SU-DHL-6 (cell line): ENCODE results near the gene DERL3.

Experiments
- H2AFZ ChIP-seq: fragments of 200-600 bp; sonication (generic); 2 replicates; pipeline ENCODE4 v1.6.1; 2014; ENCODE audit warnings: low read depth, mild to moderate bottlenecking, moderate library complexity, mixed read lengths, antibody characterized with exemption, low read length; ENCODE audit not compliant: severe bottlenecking
- H3F3A ChIP-seq: fragments of 200-600 bp; shearing (Covaris generic); 2 replicates; pipeline ENCODE4 v1.6.0; 2016; ENCODE audit warnings: antibody characterized with exemption, mild to moderate bottlenecking; ENCODE audit not compliant: insufficient read depth
- H3K27ac ChIP-seq: fragments of 200-600 bp; sonication (generic); 2 replicates; pipeline ENCODE4 v1.5.1; 2016; ENCODE audit warnings: low read depth, mild to moderate bottlenecking, low read length, moderate library complexity, mixed read lengths
- H3K27me3 ChIP-seq: fragments of 200-600 bp; sonication (generic), shearing (Covaris generic); 2 replicates; pipeline ENCODE4 v1.6.0; 2014; ENCODE audit warnings: mild to moderate bottlenecking, low read length
- H3K36me3 ChIP-seq: fragments of 200-600 bp; sonication (generic); 2 replicates; pipeline ENCODE4 v1.6.1; 2014; ENCODE audit warnings: mild to moderate bottlenecking, low read length, mixed read lengths
- H3K4me2 ChIP-seq: fragments of 300-600, 200-600 bp; shearing (Covaris generic), sonication (generic); 2 replicates; pipeline ENCODE4 v1.6.0; 2014; ENCODE audit warnings: low read length, low read depth, mild to moderate bottlenecking; ENCODE audit not compliant: poor library complexity, severe bottlenecking
- H3K4me3 ChIP-seq: fragments of 200-600 bp; sonication (generic); 2 replicates; pipeline ENCODE4 v1.5.1; 2014; ENCODE audit warnings: antibody characterized with exemption, low read length, mild to moderate bottlenecking, mixed read lengths; ENCODE audit not compliant: insufficient read depth, poor library complexity, severe bottlenecking
- H3K79me2 ChIP-seq: fragments of 200-600 bp; sonication (generic); 2 replicates; pipeline ENCODE4 v1.6.1; 2014; ENCODE audit warnings: mild to moderate bottlenecking, low read length, moderate library complexity; ENCODE audit not compliant: insufficient read depth
- H3K9ac ChIP-seq: fragments of 200-600 bp; sonication (generic); 2 replicates; pipeline ENCODE4 v1.7.0; 2014; ENCODE audit warnings: mild to moderate bottlenecking, low read length
- H3K9me2 ChIP-seq: fragments of 200-600 bp; sonication (generic); replicated peaks from 2 replicates; pipeline ENCODE4 v1.6.1; 2014; ENCODE audit warnings: low read length; ENCODE audit not compliant: insufficient read depth
- H3K9me3 ChIP-seq: fragments of 200-600 bp; sonication (generic); 2 replicates; pipeline ENCODE4 v1.6.1; 2014; ENCODE audit warnings: low read length, mixed read lengths; ENCODE audit not compliant: insufficient read depth
- H4K20me1 ChIP-seq: fragments of 200-600 bp; sonication (generic); 2 replicates; pipeline ENCODE4 v1.6.1; 2014; ENCODE audit warnings: low read depth, mild to moderate bottlenecking, antibody characterized with exemption, low read length, moderate library complexity, mixed read lengths
- CTCF ChIP-seq: fragments of 200-600 bp; sonication (generic); IDR thresholded peaks from one replicate; pipeline ENCODE4 v1.5.1; 2017; ENCODE audit warnings: antibody characterized with exemption, mild to moderate bottlenecking, low read length, moderate library complexity; ENCODE audit not compliant: insufficient read depth, poor library complexity, severe bottlenecking
- EZH2phosphoT487 ChIP-seq: fragments of 200-600 bp; sonication (generic), shearing (Covaris generic); conservative IDR thresholded peaks from 2 replicates; pipeline ENCODE4 v1.6.1; 2018; ENCODE audit warnings: mild to moderate bottlenecking, antibody characterized with exemption, low read length, moderate library complexity, mixed read lengths

DERL3 gene

GRCh38 chr22:23829845-23830372, 8.9 kb downstream of the DERL3 start:
- H3K4me3 ChIP-seq: no peak overlapping the region
- H4K20me1 ChIP-seq: peaks cover 6% of the 10 kb centered on the region; the same call in 1 of the 2 replicates
- H2AFZ ChIP-seq: no peak overlapping the region
- no peaks in the 10 kb centered on the region for H3K9me3 ChIP-seq
- H3F3A ChIP-seq: 0 out of 2 replicates have a peak, but pooled peaks cover 9% of the 10 kb centered on the region
- no peaks in the 10 kb centered on the region for H3K27me3 ChIP-seq
- no peak overlapping the region for H3K4me2 ChIP-seq
- H3K79me2 ChIP-seq: peaks cover 40% of the 10 kb centered on the region
- H3K27ac ChIP-seq: no peak overlapping the region
- TF ChIP-seq CTCF: no peak
- no peak for TF ChIP-seq EZH2phosphoT487
- H3K9me2 ChIP-seq: no peaks in the 10 kb centered on the region
- H3K36me3 ChIP-seq: 0 out of 2 replicates have a peak, but pooled peaks cover 3% of the 10 kb centered on the region
- no peak overlapping the region for H3K9ac ChIP-seq

DNA sequence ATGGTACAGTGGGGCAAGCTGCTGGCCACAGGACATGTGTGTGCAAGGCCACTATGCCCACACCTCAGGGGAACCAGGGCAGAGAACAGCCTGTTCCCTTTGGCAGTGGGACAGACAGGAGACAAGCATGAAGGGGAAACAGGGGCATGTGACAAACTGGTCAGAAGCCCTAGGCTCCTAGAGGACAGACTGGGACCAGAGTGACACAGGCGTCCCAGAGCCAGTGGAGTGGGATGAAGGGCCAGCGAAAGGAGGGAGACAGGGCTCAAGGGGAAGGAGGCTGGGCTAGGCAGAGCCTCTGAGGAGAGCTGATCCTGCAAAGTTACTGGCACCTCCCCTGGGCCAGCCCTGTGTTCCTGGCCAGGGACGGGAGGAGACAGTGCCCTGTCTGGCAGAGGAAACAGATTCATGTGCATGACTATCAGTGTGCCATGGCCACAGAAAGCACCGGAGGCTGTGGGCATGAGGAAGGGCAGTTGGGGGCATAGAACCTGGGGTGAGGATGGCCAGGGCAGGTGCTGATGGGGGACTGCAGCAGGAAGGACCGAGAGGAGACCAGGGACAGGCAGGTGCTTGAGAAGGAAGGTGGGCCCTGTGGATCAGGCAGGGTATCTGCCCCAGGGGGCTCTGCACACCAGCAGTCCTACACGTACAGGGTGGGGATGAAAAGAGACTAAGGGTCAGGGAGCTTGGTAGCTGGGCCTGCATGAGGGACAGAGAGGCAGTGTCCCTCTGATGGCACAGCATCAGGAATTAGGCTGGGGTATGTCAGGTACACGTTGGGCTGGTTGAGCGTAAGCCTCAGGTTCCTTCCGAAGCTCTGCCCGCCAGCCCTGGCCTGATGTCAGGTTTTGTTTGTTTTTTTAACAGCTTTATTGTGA, 9.8 kb downstream of the DERL3 start:
- Histone ChIP-seq H3K79me2 (peaks cover 44% of the 10 kb centered on the region), H2AFZ (no peak overlapping the region), H3K27ac (no peak overlapping the region), H3K9ac (no peak overlapping the region), H3K4me2 (no peak overlapping the region), H3F3A (0 out of 2 replicates have a peak, but pooled peaks cover 9% of the 10 kb centered on the region), H3K27me3 (no peaks in the 10 kb centered on the region), H3K9me2 (no peaks in the 10 kb centered on the region), H3K9me3 (no peaks in the 10 kb centered on the region), H3K4me3 (no peak overlapping the region), H4K20me1 (peaks cover 6% of the 10 kb centered on the region; the same call in 1 of the 2 replicates), H3K36me3 (0 out of 2 replicates have a peak, but pooled peaks cover 3% of the 10 kb centered on the region)
- TF ChIP-seq CTCF: no peak

DNA sequence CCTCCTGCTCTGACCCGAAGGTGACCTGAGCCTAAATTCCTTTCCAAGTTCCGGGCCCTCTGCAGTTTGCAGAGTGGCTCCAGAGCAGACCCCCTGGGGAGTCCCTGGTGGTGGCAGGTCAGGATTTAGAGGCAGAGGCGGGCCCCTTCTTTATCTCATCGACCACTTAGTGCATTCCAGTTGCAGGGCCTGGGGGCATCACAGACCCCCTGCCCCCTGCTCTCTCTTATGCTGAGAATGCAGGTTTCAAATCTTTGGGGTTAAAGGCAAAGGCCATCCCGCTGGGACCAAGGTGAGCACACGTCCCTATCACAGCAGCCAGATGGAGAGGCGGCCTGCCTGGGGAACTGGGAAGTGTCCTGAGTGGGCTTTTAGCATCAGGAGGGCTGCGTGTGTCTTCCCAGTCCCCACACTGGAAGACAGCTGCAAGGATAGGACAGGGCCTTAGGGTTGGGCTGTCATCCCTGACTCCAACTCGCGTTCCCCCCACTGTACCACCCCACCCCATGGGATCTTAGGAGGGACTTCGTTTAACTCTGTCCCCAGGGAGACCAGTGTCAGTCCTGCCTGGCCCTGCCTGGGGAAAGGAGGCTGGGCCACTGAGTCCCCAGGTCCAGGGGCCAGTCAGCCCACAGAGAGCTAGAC, 11.3 kb downstream of the DERL3 start:
- H3K9me3 ChIP-seq: no peaks in the 10 kb centered on the region
- H3K36me3 ChIP-seq: peaks cover 3% of the 10 kb centered on the region; the same call in 1 of the 2 replicates
- H3K9ac ChIP-seq: no peak overlapping the region
- H3K27me3 ChIP-seq: no peaks in the 10 kb centered on the region
- peaks cover 40% of the 10 kb centered on the region for H3K79me2 ChIP-seq
- H3K4me2 ChIP-seq: no peak overlapping the region
- H3K27ac ChIP-seq: no peak overlapping the region
- TF ChIP-seq CTCF (no peak), EZH2phosphoT487 (no peak)
- H3K4me3 ChIP-seq: no peak overlapping the region
- no peak overlapping the region for H2AFZ ChIP-seq
- no peaks in the 10 kb centered on the region for H3K9me2 ChIP-seq
- 0 out of 2 replicates have a peak, but pooled peaks cover 9% of the 10 kb centered on the region for H3F3A ChIP-seq
- H4K20me1 ChIP-seq: peaks cover 6% of the 10 kb centered on the region; the same call in 1 of the 2 replicates
